Measurements from ENCODE around the gene DOCK10.

DNA sequence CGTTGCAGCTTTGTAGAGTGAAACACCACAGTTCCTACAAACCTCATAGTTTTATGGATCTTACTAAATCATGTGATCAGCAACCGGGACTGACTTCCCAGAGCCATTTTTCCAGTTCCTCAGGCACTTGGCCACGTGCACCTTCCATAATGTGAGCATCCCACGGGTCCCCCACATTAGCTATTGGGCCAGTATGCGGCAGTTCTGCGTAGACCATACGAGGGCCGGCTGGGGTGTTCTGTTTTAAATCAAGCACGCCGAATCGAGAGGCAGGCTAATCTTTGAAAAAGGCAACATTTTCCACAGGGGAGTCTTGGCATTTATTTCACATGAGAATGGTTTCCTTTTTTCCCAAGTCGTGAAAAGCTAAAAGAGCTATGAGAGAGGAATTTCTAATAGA, 190.5 kb downstream of the DOCK10 start:
- no peak for TF ChIP-seq POLR2A (IDR thresholded peaks at IDR 0.05)
- TF ChIP-seq, protein P1, sequence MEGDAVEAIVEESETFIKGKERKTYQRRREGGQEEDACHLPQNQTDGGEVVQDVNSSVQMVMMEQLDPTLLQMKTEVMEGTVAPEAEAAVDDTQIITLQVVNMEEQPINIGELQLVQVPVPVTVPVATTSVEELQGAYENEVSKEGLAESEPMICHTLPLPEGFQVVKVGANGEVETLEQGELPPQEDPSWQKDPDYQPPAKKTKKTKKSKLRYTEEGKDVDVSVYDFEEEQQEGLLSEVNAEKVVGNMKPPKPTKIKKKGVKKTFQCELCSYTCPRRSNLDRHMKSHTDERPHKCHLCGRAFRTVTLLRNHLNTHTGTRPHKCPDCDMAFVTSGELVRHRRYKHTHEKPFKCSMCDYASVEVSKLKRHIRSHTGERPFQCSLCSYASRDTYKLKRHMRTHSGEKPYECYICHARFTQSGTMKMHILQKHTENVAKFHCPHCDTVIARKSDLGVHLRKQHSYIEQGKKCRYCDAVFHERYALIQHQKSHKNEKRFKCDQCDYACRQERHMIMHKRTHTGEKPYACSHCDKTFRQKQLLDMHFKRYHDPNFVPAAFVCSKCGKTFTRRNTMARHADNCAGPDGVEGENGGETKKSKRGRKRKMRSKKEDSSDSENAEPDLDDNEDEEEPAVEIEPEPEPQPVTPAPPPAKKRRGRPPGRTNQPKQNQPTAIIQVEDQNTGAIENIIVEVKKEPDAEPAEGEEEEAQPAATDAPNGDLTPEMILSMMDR (IDR thresholded peaks at IDR 0.05), result no peak

Measured in heart left ventricle (tissue), 13 donors.